Measurements from ENCODE around the gene KIRREL3. TPM values are rescaled to one million over a fixed set of nuclear protein-coding genes. Genes with fewer than 3 reads are reported as not detected.

KIRREL3 gene
- total and polyA plus RNA-seq, 3 experiments from 2014 or later = not detected

DNA sequence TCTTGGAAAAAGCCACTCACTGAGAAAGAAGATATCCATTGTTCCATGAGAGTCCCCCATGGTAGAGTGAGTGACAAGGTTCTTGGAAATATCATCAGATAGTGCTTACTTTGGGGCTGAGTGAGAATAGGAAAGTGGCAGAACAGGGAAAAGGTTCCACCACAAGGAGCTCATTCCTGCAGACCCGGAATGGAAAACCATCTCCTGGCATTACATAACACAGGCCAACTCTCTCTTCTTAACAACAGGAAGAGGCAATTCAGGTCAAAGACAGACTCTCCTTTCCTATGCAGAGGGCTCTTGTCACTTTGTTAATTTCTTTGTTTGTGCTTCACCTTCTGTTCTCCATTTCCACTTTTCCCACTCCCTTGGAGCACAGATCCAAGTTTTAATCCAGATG lies 259.7 kb downstream of the KIRREL3 start:
- Histone ChIP-seq H3K9me3 (ENCODE audit: low read length) (no peaks in the 10 kb centered on the region), H3K27ac (ENCODE audit: low read depth, low read length) (no peak overlapping the region), H3K4me3 (ENCODE audit: low read length) (no peak overlapping the region), H3K36me3 (ENCODE audit: insufficient read depth, low read length) (no peaks in the 10 kb centered on the region), H3K27me3 (ENCODE audit: insufficient read depth, low read length, poor library complexity, severe bottlenecking) (no peaks in the 10 kb centered on the region), H3K4me1 (ENCODE audit: insufficient read depth, low read length) (no peaks in the 10 kb centered on the region)
- peaks cover 1 to 8% of the 10 kb centered on the region in 2 donors for H3K27me3 Mint-ChIP-seq
- ChIA-PET CTCF (no interaction called here), POLR2A (no interaction called here)
- H3K4me1 Mint-ChIP-seq = no peaks in the 10 kb centered on the region
- H3K27ac Mint-ChIP-seq = peak overlapping the region in 2 of 8 donors; percentile 13 to 85
- DNase-seq = no peak
- H3K4me3 Mint-ChIP-seq = peak overlapping the region in 1 of 7 donors; percentile 26
- no peaks in the 10 kb centered on the region for H3K9me3 Mint-ChIP-seq
- no peaks in the 10 kb centered on the region for H3K36me3 Mint-ChIP-seq

DNA sequence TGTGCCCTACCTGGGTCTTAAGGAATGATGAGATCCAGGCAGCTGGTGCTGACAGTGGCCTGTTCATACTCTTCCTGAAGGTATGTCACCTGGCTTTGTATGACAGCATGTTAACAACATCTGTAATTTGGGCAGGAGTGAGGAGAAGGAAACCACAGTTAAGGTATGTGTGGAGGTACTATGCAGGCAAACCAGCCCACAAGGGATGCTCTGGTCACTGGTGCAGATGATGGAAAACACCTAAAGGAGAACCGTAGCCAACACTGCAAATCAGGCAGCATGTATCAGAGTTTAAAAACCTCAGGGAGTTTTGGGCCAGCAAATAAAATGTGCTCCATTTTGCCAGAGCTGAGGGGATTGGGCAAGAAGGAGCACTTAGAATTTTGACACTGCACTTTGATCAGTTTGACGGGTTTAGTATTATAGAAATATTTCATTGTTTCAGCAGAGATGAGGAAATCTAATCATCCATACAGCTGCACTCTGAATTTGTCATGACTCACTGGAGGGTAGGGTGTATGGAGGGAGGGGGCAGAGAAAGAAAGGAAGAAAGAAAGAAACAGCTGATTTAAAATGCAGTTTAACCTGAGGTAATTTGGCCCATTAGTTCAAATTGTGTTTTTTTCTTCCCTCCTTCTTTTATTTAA lies 260.9 kb downstream of the KIRREL3 start:
- peaks cover 1 to 8% of the 10 kb centered on the region in 2 donors for H3K27me3 Mint-ChIP-seq
- H3K9me3 ChIP-seq (ENCODE audit: low read length) = no peaks in the 10 kb centered on the region
- H3K9me3 Mint-ChIP-seq = no peaks in the 10 kb centered on the region
- H3K36me3 Mint-ChIP-seq = no peaks in the 10 kb centered on the region
- ChIA-PET CTCF (no interaction called here), POLR2A (no interaction called here)
- H3K36me3 ChIP-seq (ENCODE audit: insufficient read depth, low read length) = no peaks in the 10 kb centered on the region
- H3K27ac ChIP-seq (ENCODE audit: low read depth, low read length) = no peak overlapping the region
- no peaks in the 10 kb centered on the region for H3K4me1 Mint-ChIP-seq
- H3K4me3 Mint-ChIP-seq = peak overlapping the region in 2 of 7 donors; percentile 14 to 19
- H3K4me3 ChIP-seq (ENCODE audit: low read length) = no peak overlapping the region
- no peak for DNase-seq
- H3K27ac Mint-ChIP-seq = peak overlapping the region in 4 of 8 donors; percentile 20 to 88 (median 54)
- H3K4me1 ChIP-seq (ENCODE audit: insufficient read depth, low read length) = no peaks in the 10 kb centered on the region
- H3K27me3 ChIP-seq (ENCODE audit: insufficient read depth, low read length, poor library complexity, severe bottlenecking) = no peaks in the 10 kb centered on the region

DNA sequence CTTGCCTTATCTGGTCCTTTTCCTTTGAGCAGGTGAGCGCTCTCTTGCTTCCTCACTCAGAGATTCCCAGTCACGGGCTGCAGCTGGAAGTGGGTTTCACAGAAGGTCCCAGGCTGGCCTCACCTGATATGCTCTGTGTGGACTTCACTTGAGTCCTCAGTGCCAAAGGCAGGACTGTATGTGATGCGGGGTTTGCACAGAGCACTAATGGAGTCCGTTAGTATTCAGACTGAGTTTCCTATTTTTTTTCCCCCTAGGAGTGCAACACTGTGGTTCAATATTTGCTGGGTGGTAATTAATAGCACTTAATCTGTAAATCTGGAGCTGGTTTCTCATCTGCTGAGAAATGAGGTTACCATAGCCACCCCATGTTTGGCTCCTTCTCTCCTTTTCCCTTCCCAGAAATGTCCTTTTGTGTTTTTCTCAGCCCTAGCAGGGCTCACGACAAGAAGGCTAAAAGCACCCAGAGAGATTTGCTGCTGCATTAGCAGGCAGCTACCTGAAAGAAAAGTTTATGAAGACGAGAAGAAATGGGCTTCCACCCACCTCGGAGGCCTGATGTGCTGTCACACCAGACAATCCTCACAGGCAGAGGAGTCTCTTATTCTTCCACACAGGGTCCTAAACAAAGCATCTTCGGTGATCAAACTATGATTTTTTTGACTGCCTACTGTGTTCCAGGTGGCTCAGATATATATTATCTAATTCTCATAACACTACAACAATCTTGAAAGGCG lies 262.1 kb downstream of the KIRREL3 start:
- H3K36me3 Mint-ChIP-seq = no peaks in the 10 kb centered on the region
- H3K27me3 Mint-ChIP-seq = peaks cover 1 to 8% of the 10 kb centered on the region in 2 donors

DNA sequence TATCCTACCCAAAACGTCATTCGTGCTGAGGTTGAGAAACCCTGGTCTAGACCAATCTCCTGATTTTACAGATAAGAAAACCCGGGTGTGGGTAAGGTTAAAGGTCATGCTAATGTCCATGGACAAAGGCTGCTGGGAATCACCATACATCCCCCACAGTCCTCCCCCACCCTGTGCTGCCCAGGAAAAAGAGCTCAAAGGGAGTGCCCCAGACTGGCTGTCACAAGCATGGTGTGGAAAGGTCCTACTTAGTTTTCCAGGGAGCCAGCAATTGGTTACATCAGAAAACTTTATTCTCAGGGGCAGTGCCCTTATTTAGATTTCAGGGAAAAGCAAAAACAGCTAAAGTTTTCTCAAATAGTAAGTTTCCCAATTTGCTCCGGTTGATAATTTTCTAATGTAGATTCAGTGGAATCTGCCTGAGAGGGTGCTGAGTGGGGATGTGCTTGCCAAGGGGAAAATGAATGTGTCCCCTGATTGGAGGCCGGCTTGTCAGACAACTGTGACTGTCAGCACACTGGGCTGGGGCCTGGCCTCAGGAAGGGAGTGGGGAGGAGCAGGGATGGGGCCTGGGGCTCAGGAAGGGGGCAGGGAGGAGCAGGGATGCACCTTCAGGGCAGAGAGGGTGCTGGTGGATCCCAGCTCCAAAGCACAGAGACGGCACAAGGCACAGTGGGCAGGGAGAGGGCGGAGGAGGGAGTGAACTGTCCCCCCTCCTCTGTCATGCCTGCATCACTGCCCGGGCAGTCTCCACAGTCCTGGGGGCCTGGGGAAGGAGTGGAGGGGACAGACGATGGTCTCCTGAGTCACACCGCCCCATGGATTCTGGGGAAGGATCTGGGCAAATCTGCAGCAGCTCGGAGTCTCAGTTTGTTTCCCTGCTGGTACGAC lies 263.6 kb downstream of the KIRREL3 start:
- Histone ChIP-seq H3K4me3 (ENCODE audit: low read length) (no peak overlapping the region), H3K4me1 (ENCODE audit: insufficient read depth, low read length) (no peaks in the 10 kb centered on the region), H3K27me3 (ENCODE audit: insufficient read depth, low read length, poor library complexity, severe bottlenecking) (no peaks in the 10 kb centered on the region), H3K27ac (ENCODE audit: low read depth, low read length) (no peak overlapping the region), H3K9me3 (ENCODE audit: low read length) (no peaks in the 10 kb centered on the region), H3K36me3 (ENCODE audit: insufficient read depth, low read length) (no peaks in the 10 kb centered on the region)
- H3K9me3 Mint-ChIP-seq = no peaks in the 10 kb centered on the region
- H3K4me3 Mint-ChIP-seq = no peak overlapping the region
- peaks cover 0 to 12% (median 0%) of the 10 kb centered on the region in 3 donors for H3K4me1 Mint-ChIP-seq
- peak overlapping the region in 1 of 8 donors; percentile 28 for H3K27ac Mint-ChIP-seq
- DNase-seq = no peak
- H3K36me3 Mint-ChIP-seq = no peaks in the 10 kb centered on the region
- peaks cover 1 to 13% of the 10 kb centered on the region in 2 donors for H3K27me3 Mint-ChIP-seq
- POLR2A ChIA-PET = no interaction called here
- CTCF ChIA-PET = no interaction called here

More for the DNA sequence above, 262.1 kb downstream of the KIRREL3 start:
- H3K4me3 Mint-ChIP-seq = no peak overlapping the region
- no peaks in the 10 kb centered on the region for H3K36me3 ChIP-seq (ENCODE audit: insufficient read depth, low read length)
- DNase-seq = no peak
- H3K9me3 Mint-ChIP-seq = no peaks in the 10 kb centered on the region
- no peak overlapping the region for H3K4me3 ChIP-seq (ENCODE audit: low read length)
- H3K27ac ChIP-seq (ENCODE audit: low read depth, low read length) = no peak overlapping the region
- peak overlapping the region in 2 of 8 donors; percentile 13 to 64 for H3K27ac Mint-ChIP-seq
- no peaks in the 10 kb centered on the region for H3K9me3 ChIP-seq (ENCODE audit: low read length)
- ChIA-PET CTCF (no interaction called here), POLR2A (no interaction called here)
- H3K4me1 ChIP-seq (ENCODE audit: insufficient read depth, low read length) = no peaks in the 10 kb centered on the region
- H3K27me3 ChIP-seq (ENCODE audit: insufficient read depth, low read length, poor library complexity, severe bottlenecking) = no peaks in the 10 kb centered on the region
- no peaks in the 10 kb centered on the region for H3K4me1 Mint-ChIP-seq

DNA sequence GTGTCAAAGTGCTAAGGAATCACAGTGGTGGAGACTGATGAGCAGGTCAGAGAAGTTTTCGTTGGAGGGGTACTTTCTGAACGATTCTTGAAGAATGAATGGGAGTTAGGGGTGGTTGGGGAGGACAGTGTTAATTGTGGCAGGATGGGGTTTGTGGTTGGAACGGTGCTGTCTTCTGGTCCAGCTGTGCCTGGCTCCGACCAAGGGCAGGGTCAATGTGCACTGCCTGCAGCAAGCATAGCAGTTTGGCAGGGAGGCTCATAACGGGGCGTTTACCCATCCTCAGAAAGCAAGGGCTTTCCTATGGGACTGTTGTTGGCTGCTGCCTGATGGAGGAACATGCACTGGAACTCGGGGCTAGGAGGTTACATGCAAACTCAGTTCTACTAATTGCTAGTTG lies 265.8 kb downstream of the KIRREL3 start:
- Histone ChIP-seq H3K27ac (ENCODE audit: low read depth, low read length) (no peak overlapping the region), H3K9me3 (ENCODE audit: low read length) (no peaks in the 10 kb centered on the region), H3K4me3 (ENCODE audit: low read length) (no peak overlapping the region), H3K36me3 (ENCODE audit: insufficient read depth, low read length) (no peaks in the 10 kb centered on the region), H3K27me3 (ENCODE audit: insufficient read depth, low read length, poor library complexity, severe bottlenecking) (no peaks in the 10 kb centered on the region), H3K4me1 (ENCODE audit: insufficient read depth, low read length) (no peaks in the 10 kb centered on the region)
- peak overlapping the region in 2 of 8 donors; percentile 50 to 86 for H3K27ac Mint-ChIP-seq
- no peak overlapping the region for H3K4me3 Mint-ChIP-seq
- no peaks in the 10 kb centered on the region for H3K36me3 Mint-ChIP-seq
- CTCF ChIA-PET = no interaction called here
- DNase-seq = no peak
- POLR2A ChIA-PET = no interaction called here
- H3K27me3 Mint-ChIP-seq = peaks cover 4 to 24% of the 10 kb centered on the region in 2 donors
- H3K4me1 Mint-ChIP-seq = peaks cover 0 to 12% (median 0%) of the 10 kb centered on the region in 3 donors
- H3K9me3 Mint-ChIP-seq = peaks cover 0 to 3% (median 0%) of the 10 kb centered on the region in 5 donors

DNA sequence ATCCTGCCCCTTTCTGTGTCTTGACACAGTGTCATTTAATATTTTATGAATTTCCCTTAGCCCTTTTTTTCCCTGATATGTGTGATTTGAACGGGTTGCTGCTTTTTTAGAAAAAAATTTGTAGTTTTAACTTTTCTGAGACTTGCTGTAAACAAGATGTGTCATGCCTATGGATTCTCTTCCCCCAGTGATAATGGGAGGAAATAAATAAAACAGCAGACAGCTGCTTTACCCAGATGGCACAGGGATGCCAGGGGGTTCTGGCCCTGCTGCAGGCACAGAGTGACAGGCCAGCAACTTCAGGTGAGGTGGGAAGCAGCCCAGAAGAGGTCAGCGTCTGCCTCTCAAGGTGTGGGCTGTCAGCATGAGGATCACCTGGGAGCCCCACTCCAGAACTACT lies 266.9 kb downstream of the KIRREL3 start:
- Histone ChIP-seq H3K4me1 (ENCODE audit: insufficient read depth, low read length) (no peaks in the 10 kb centered on the region), H3K9me3 (ENCODE audit: low read length) (no peaks in the 10 kb centered on the region), H3K4me3 (ENCODE audit: low read length) (no peak overlapping the region), H3K27me3 (ENCODE audit: insufficient read depth, low read length, poor library complexity, severe bottlenecking) (no peaks in the 10 kb centered on the region), H3K27ac (ENCODE audit: low read depth, low read length) (no peak overlapping the region), H3K36me3 (ENCODE audit: insufficient read depth, low read length) (no peaks in the 10 kb centered on the region)
- Mint-ChIP-seq H3K9me3 (peaks cover 0 to 3% (median 0%) of the 10 kb centered on the region in 5 donors), H3K36me3 (no peaks in the 10 kb centered on the region), H3K27ac (peak overlapping the region in 2 of 8 donors; percentile 23 to 88), H3K4me3 (no peak overlapping the region), H3K4me1 (peaks cover 0 to 12% (median 0%) of the 10 kb centered on the region in 3 donors), H3K27me3 (peaks cover 5 to 24% of the 10 kb centered on the region in 2 donors)
- CTCF ChIA-PET = no interaction called here
- POLR2A ChIA-PET = no interaction called here
- DNase-seq = no peak

DNA sequence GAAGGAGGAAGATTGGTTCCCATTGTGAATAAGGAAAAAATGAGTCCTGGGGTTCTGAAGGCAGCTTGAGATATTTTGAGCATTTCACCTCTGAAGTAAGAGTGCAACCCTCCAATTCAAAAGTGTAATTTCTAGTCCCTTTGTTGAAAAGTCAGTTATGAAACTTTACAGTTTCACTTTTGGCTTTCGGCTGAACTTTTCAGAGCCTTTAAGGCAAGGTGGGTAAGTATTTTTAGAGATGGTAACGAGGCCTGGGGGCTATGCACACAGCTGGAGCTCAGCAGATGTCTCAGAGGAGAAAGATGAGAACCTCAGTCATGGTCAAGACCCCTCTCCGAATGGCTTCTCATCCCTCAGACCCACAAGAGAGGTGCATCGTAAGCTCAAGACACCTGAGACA lies 267.6 kb downstream of the KIRREL3 start:
- no peaks in the 10 kb centered on the region for H3K9me3 ChIP-seq (ENCODE audit: low read length)
- ChIA-PET POLR2A (no interaction called here), CTCF (no interaction called here)
- DNase-seq = no peak
- Mint-ChIP-seq H3K9me3 (peaks cover 0 to 3% (median 0%) of the 10 kb centered on the region in 5 donors), H3K27ac (peak overlapping the region in 3 of 8 donors; percentile 39 to 88 (median 48)), H3K4me1 (peaks cover 0 to 12% (median 0%) of the 10 kb centered on the region in 3 donors), H3K27me3 (peaks cover 5 to 24% of the 10 kb centered on the region in 2 donors), H3K36me3 (no peaks in the 10 kb centered on the region), H3K4me3 (peak overlapping the region in 4 of 7 donors; percentile 25 to 77 (median 54))
- no peaks in the 10 kb centered on the region for H3K36me3 ChIP-seq (ENCODE audit: insufficient read depth, low read length)
- no peak overlapping the region for H3K4me3 ChIP-seq (ENCODE audit: low read length)
- H3K27ac ChIP-seq (ENCODE audit: low read depth, low read length) = no peak overlapping the region
- H3K27me3 ChIP-seq (ENCODE audit: insufficient read depth, low read length, poor library complexity, severe bottlenecking) = no peaks in the 10 kb centered on the region
- H3K4me1 ChIP-seq (ENCODE audit: insufficient read depth, low read length) = no peaks in the 10 kb centered on the region

Data from CD8-positive, alpha-beta memory T cell (primary cell).